ENCODE data around the gene LRRC3.

GRCh38 chr21:44466996-44467858 is 11.9 kb downstream of the LRRC3 start:
- TF ChIP-seq CTCF (IDR thresholded peaks at IDR 0.05; ENCODE audit: control extremely low read depth in 1 of 3, insufficient read depth in 1 of 3, low read depth in 1 of 3, low read length in 3 of 3) (no peak), JUN (IDR thresholded peaks at IDR 0.05; ENCODE audit: low read depth, low read length) (no peak), CHD1 (IDR thresholded peaks at IDR 0.05; ENCODE audit: low read depth, low read length) (no peak), SUZ12 (IDR thresholded peaks at IDR 0.05; ENCODE audit: low read length) (no peak), MAX (IDR thresholded peaks at IDR 0.05) (no peak), TAF1 (IDR thresholded peaks at IDR 0.05; ENCODE audit: low read depth, low read length) (no peak), ATF2 (IDR thresholded peaks at IDR 0.05; ENCODE audit: low read length) (no peak), RNF2 (IDR thresholded peaks at IDR 0.05; ENCODE audit: borderline replicate concordance, low read depth, low read length, missing control alignments, poor library complexity, severe bottlenecking) (no peak)

Measured in H1 (cell line).